ENCODE measurements around the gene CHCHD3. TPM values are rescaled to one million over a fixed set of nuclear protein-coding genes. Genes with fewer than 3 reads are reported as not detected.
A peak's percentile ranks its signal among the peaks of the same experiment; 100 is the strongest.

Gene CHCHD3
- total RNA-seq: 88.3 and 94.0 TPM in 2 replicates
- polyA plus RNA-seq: 80.8 and 100 TPM in 2 replicates
- polyA plus RNA-seq (2012): 59.8 and 75.1 TPM in 2 replicates
- polyA minus RNA-seq (ENCODE audit: low replicate concordance): 3.1 and 4.6 TPM in 2 replicates

- Histone ChIP-seq H3K4me2 (ENCODE audit: extremely low read depth, insufficient read depth, low read length) (peak within 1 kb of the TSS; percentile 80), H3K9ac (ENCODE audit: insufficient read depth, low read length) (peak within 1 kb of the TSS; percentile 89), H3K4me1 (ENCODE audit: control insufficient read depth, extremely low read depth, insufficient read depth, low read length) (no peaks in the 10 kb centered on the region), H3K4me3 (replicated peaks in 1 of 4; ENCODE audit: control extremely low read depth in 1 of 4, insufficient read depth in 1 of 4, low read depth in 3 of 4, low read length in 4 of 4) (peak within 1 kb of the TSS; percentile 79 to 99 (median 92)), H3K9me3 (ENCODE audit: control insufficient read depth, insufficient read depth, low read depth, low read length) (no peaks in the 10 kb centered on the region), H3K79me2 (ENCODE audit: control insufficient read depth, insufficient read depth, low read length) (peaks cover 48% of the 10 kb centered on the region), H3K36me3 (ENCODE audit: control insufficient read depth, insufficient read depth, low read length) (no peaks in the 10 kb centered on the region), H2AFZ (ENCODE audit: low read length) (peak within 1 kb of the TSS; percentile 87), H4K20me1 (ENCODE audit: control insufficient read depth, extremely low read depth, insufficient read depth, low read length) (no peaks in the 10 kb centered on the region), H3K27me3 (ENCODE audit: control insufficient read depth, insufficient read depth, low read length) (no peaks in the 10 kb centered on the region), H3K27ac (ENCODE audit: insufficient read depth, low read length) (peak within 1 kb of the TSS; percentile 90)
- TF ChIP-seq EZH2 (IDR thresholded peaks at IDR 0.05; ENCODE audit: low read length, missing control alignments) (no peak), CTCF (conservative IDR thresholded peaks at IDR 0.05 in 1 of 2, IDR thresholded peaks at IDR 0.05 in 1 of 2; ENCODE audit: low read depth in 1 of 2, low read length in 2 of 2) (no peak)
- peak; percentile 97 to 98 for DNase-seq (ENCODE audit: low read depth in 2 of 2)
Measured at GRCh38 chr7:133081599-133082389, at the start of gene CHCHD3. TSS of gene CHCHD3 (minus strand) at chr7:133082090. CDS start at chr7:133081937, 153 bp downstream.

GRCh38 chr7:133130166-133130565, 48.3 kb upstream of the CHCHD3 start:
- H3K79me2 ChIP-seq (ENCODE audit: control insufficient read depth, insufficient read depth, low read length): no peaks in the 10 kb centered on the region
- H2AFZ ChIP-seq (ENCODE audit: low read length): no peak overlapping the region
- H3K4me1 ChIP-seq (ENCODE audit: control insufficient read depth, extremely low read depth, insufficient read depth, low read length): no peaks in the 10 kb centered on the region
- no peaks in the 10 kb centered on the region for H3K9me3 ChIP-seq (ENCODE audit: control insufficient read depth, insufficient read depth, low read depth, low read length)
- no peaks in the 10 kb centered on the region for H3K36me3 ChIP-seq (ENCODE audit: control insufficient read depth, insufficient read depth, low read length)
- H3K27me3 ChIP-seq (ENCODE audit: control insufficient read depth, insufficient read depth, low read length): no peaks in the 10 kb centered on the region
- no peak overlapping the region for H3K4me3 ChIP-seq (replicated peaks in 1 of 4; ENCODE audit: control extremely low read depth in 1 of 4, insufficient read depth in 1 of 4, low read depth in 3 of 4, low read length in 4 of 4)
- DNase-seq (ENCODE audit: low read depth in 2 of 2): no peak
- no peak overlapping the region for H3K4me2 ChIP-seq (ENCODE audit: extremely low read depth, insufficient read depth, low read length)
- H3K9ac ChIP-seq (ENCODE audit: insufficient read depth, low read length): no peak overlapping the region
- H4K20me1 ChIP-seq (ENCODE audit: control insufficient read depth, extremely low read depth, insufficient read depth, low read length): no peaks in the 10 kb centered on the region
- H3K27ac ChIP-seq (ENCODE audit: insufficient read depth, low read length): no peak overlapping the region
- TF ChIP-seq CTCF (conservative IDR thresholded peaks at IDR 0.05 in 1 of 2, IDR thresholded peaks at IDR 0.05 in 1 of 2; ENCODE audit: low read depth in 1 of 2, low read length in 2 of 2) (no peak), EZH2 (IDR thresholded peaks at IDR 0.05; ENCODE audit: low read length, missing control alignments) (no peak)

- TF ChIP-seq EZH2 (IDR thresholded peaks at IDR 0.05; ENCODE audit: low read length, missing control alignments) (no peak), CTCF (conservative IDR thresholded peaks at IDR 0.05 in 1 of 2, IDR thresholded peaks at IDR 0.05 in 1 of 2; ENCODE audit: low read depth in 1 of 2, low read length in 2 of 2) (no peak)
- Histone ChIP-seq H3K36me3 (ENCODE audit: control insufficient read depth, insufficient read depth, low read length) (no peaks in the 10 kb centered on the region), H3K27me3 (ENCODE audit: control insufficient read depth, insufficient read depth, low read length) (no peaks in the 10 kb centered on the region), H3K4me2 (ENCODE audit: extremely low read depth, insufficient read depth, low read length) (no peak overlapping the region), H3K4me3 (replicated peaks in 1 of 4; ENCODE audit: control extremely low read depth in 1 of 4, insufficient read depth in 1 of 4, low read depth in 3 of 4, low read length in 4 of 4) (no peak overlapping the region), H3K4me1 (ENCODE audit: control insufficient read depth, extremely low read depth, insufficient read depth, low read length) (no peaks in the 10 kb centered on the region), H2AFZ (ENCODE audit: low read length) (no peak overlapping the region), H3K9me3 (ENCODE audit: control insufficient read depth, insufficient read depth, low read depth, low read length) (no peaks in the 10 kb centered on the region), H3K27ac (ENCODE audit: insufficient read depth, low read length) (no peak overlapping the region), H3K9ac (ENCODE audit: insufficient read depth, low read length) (no peak overlapping the region), H3K79me2 (ENCODE audit: control insufficient read depth, insufficient read depth, low read length) (no peaks in the 10 kb centered on the region), H4K20me1 (ENCODE audit: control insufficient read depth, extremely low read depth, insufficient read depth, low read length) (no peaks in the 10 kb centered on the region)
- DNase-seq (ENCODE audit: low read depth in 2 of 2): no peak
Measured at GRCh38 chr7:133126422-133126821, 44.5 kb upstream of the CHCHD3 start.
